Ectodermal cell (in vitro differentiated cells): ENCODE data around the gene UTF1.

ENCODE experiments used
- H3K27ac ChIP-seq: 2 replicates; pipeline ENCODE4 v1.7.0; 2013; ENCODE audit warnings: mild to moderate bottlenecking, low read depth, low read length; ENCODE audit not compliant: insufficient read depth, poor library complexity, severe bottlenecking
- H3K27me3 ChIP-seq: 2 replicates; pipeline ENCODE4 v1.7.0; 2013; ENCODE audit warnings: mild to moderate bottlenecking, low read length; ENCODE audit not compliant: insufficient read depth, control insufficient read depth, poor library complexity, severe bottlenecking
- H3K36me3 ChIP-seq: one replicate; pipeline ENCODE4 v1.7.0; 2013; ENCODE audit warnings: low read length; ENCODE audit not compliant: control insufficient read depth, insufficient read depth
- H3K4me1 ChIP-seq: one replicate; pipeline ENCODE4 v1.7.0; 2013; ENCODE audit warnings: low read length; ENCODE audit not compliant: control insufficient read depth, insufficient read depth
- H3K4me3 ChIP-seq: 2 replicates; pipeline ENCODE4 v1.7.0; 2013; ENCODE audit warnings: low read depth, low read length, control low read depth; ENCODE audit not compliant: insufficient read depth
- H3K9me3 ChIP-seq: 2 replicates; pipeline ENCODE4 v1.7.0; 2013; ENCODE audit warnings: mild to moderate bottlenecking, low read length, moderate library complexity; ENCODE audit not compliant: control insufficient read depth
- WGBS, 2 experiments: methylation state at CpG; one replicate each; pipeline ENCODE4 v1.1.7; 2013; ENCODE audit warnings: missing lambda C conversion rate in 2 of 2; 5-methylcytosine and 5-hydroxymethylcytosine counted together

Gene UTF1

DNA sequence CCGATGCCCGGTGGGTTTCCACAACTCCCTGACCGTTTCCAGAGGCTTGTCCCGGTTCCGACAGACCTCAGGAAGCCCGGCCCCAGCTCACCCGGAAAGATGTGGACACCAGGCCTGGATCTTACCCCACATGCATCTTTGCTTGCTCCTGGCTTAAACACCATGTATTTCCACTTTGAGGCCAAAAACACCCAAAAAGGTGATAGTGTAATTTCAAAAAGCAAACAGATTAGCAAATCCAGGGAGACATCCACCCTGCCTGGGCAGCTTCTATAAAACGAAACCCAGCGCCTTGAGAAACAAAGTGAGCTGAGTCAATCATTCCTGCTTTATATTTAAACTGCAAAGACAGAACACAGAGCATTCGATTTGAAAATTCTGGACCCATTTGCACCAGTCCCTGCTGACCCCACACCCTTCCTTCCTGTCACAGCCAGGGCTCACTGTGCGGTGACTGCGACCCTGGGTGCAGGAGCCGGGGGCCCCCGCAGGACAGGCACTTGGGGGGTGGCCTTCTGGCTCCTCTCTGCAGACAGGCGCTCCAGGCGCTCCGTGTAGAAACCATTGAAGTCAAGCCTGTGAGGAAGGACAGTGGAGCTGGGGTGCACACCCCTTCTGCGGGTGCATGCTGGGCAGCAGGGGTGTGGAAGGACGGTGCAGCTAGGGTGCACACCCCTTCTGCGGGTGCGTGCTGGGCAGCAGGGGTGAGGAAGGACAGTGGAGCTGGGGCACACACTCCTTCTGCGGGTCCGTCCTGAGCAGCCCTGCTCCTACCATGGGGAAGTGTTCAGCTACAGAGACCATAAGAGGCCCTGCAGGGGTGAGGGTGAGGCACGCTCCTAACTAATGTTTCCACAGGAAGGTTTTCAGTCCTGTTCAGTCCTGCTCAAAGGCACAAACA, 49.6 kb downstream of the UTF1 start:
- H3K36me3 ChIP-seq, result no peaks in the 10 kb centered on the region
- H3K9me3 ChIP-seq, result no peaks in the 10 kb centered on the region
- peaks cover 20% of the 10 kb centered on the region for H3K27me3 ChIP-seq
- H3K4me1 ChIP-seq, result peaks cover 23% of the 10 kb centered on the region
- WGBS, 2 experiments, result 94 to 95% methylated on average over 24 of the region's 24 CpGs
- H3K27ac ChIP-seq, result no peak overlapping the region
- no peak overlapping the region for H3K4me3 ChIP-seq

DNA sequence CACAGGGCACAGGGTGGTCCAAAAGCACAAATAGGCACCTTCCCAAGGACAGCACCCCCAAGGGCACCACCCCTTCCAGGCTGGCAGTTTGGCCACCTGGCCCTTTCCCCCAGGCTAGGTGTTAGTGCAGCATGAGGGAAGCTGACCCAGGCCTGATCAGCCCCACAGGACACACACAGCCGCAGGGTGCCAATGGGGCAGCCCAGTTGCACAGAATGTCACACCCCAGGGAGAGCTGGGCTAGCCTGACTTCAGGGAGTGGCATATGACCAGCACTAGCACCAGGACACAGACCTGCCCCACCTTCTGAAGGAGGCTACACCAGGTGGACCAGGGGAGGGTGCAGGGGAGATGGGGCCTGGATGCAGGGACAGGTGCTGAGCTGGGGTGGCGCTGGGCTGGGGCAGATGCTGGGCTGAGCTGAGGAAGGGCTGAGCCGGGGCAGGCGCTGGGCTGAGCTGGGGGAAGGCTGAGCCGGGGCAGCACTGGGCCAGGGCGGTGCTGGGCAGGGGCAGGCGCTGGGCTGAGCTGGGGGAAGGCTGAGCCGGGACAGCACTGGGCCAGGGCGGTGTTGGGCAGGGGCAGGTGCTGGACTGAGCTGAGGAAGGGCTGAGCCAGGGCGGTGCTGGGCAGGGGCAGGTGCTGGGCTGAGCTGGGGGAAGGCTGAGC, 50.5 kb downstream of the UTF1 start:
- Histone ChIP-seq H3K27ac (no peak overlapping the region), H3K36me3 (no peaks in the 10 kb centered on the region), H3K4me3 (no peak overlapping the region), H3K9me3 (no peaks in the 10 kb centered on the region), H3K27me3 (peaks cover 15% of the 10 kb centered on the region), H3K4me1 (peaks cover 15% of the 10 kb centered on the region)
- 93% methylated on average over 10 of the region's 10 CpGs for WGBS, 2 experiments

DNA sequence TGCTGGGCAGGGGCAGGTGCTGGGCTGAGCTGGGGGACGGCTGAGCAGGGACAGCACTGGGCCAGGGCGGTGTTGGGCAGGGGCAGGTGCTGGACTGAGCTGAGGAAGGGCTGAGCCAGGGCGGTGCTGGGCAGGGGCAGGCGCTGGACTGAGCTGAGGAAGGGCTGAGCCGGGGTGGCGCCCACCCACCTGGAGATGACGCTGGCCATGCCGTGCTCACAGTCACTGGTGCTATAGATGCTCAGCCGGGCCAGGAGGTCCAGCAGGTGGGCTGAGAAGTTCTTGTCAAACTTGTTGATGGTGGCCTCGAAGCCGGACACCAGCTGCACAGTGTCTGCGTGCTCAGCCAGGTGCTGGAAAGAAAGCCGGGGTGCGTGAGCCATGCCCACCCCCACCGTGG, 51.1 kb downstream of the UTF1 start:
- peaks cover 9% of the 10 kb centered on the region for H3K27me3 ChIP-seq
- H3K27ac ChIP-seq, result no peak overlapping the region
- H3K9me3 ChIP-seq, result no peaks in the 10 kb centered on the region
- WGBS, 2 experiments, result 96 to 97% methylated on average over 14 of the region's 15 CpGs
- H3K36me3 ChIP-seq, result peaks cover 4% of the 10 kb centered on the region
- peaks cover 9% of the 10 kb centered on the region for H3K4me1 ChIP-seq
- H3K4me3 ChIP-seq, result no peak overlapping the region
